HepG2 (cell line): Measurements from ENCODE around the gene NDUFB5. TPM values are rescaled to one million over a fixed set of nuclear protein-coding genes. Genes with fewer than 3 reads are reported as not detected.

ENCODE experiments used
- ATAC-seq: fragments of 200-7000 bp; cut with Tn5 transposase; 3 replicates; pipeline ENCODE4 v1.9.1; 2020; ENCODE audit warnings: mild to moderate bottlenecking, moderate library complexity
- BruUV-seq: library from RNA; stranded (reverse); fragments of 400-500 nt; replicated peaks from 2 replicates; lab custom pipeline; 2021; lab: Mats Ljungman, UMichigan
- CTCF ChIA-PET: fragments of 300-600 bp; formaldehyde crosslinking; extraction: SDS; loops from one replicate; lab custom pipeline; 2021; ENCODE audit warnings: low total read pairs, inconsistent platforms, low intra/inter-chr PET ratio; lab: Yijun Ruan, JAX
- POLR2A ChIA-PET: fragments of 350-600 bp; sonication (Branson Sonifier 250); formaldehyde crosslinking; loops from one replicate; lab custom pipeline; 2020; ENCODE audit warnings: antibody characterized with exemption, inconsistent platforms; lab: Yijun Ruan, JAX
- DNase-seq: peaks from one replicate; pipeline ENCODE4 v3.0.0-alpha.2; 2015; ENCODE audit warnings: low spot score
- FAIRE-seq: peaks from 3 replicates; lab custom pipeline; 2011; peaks lifted over from hg19 to GRCh38; lab: Jason Lieb, UNC
- H2AFZ ChIP-seq: one replicate; pipeline ENCODE4 v1.6.1; 2011; ENCODE audit warnings: low read length, inconsistent platforms
- H3K27ac ChIP-seq: fragments of 300-600 bp; 3 replicates; pipeline ENCODE4 v1.8.0; 2011; ENCODE audit warnings: mixed run types, mild to moderate bottlenecking, mixed read lengths, low read length, inconsistent platforms; ENCODE audit not compliant: insufficient read depth; ENCODE audit errors: extremely low read length
- H3K27me3 ChIP-seq, 2 experiments: fragments of 200-600 bp in 1 of 2; 2 replicates in 1 of 2; 3 replicates in 1 of 2; pipeline versions ENCODE4 v1.6.0 to v1.8.0; 2011; ENCODE audit warnings: low read length in 2 of 2, mild to moderate bottlenecking in 2 of 2, moderate library complexity in 2 of 2, inconsistent platforms in 1 of 2; ENCODE audit not compliant: insufficient read depth in 2 of 2, control insufficient read depth in 1 of 2
- H3K36me3 ChIP-seq, 2 experiments: fragments of 200-600 bp in 1 of 2; replicated peaks in 1 of 2; 2 replicates in 1 of 2; 3 replicates in 1 of 2; pipeline versions ENCODE4 v1.5.1 to v1.8.0; 2011; ENCODE audit warnings: low read length in 2 of 2, inconsistent platforms in 1 of 2; ENCODE audit not compliant: insufficient read depth in 2 of 2, control insufficient read depth in 1 of 2
- H3K4me1 ChIP-seq: 2 replicates; pipeline ENCODE4 v1.5.1; 2012; ENCODE audit warnings: low read length, inconsistent platforms; ENCODE audit not compliant: insufficient read depth
- H3K4me2 ChIP-seq: 2 replicates; pipeline ENCODE4 v1.6.0; 2011; ENCODE audit warnings: low read depth, low read length, inconsistent platforms
- H3K4me3 ChIP-seq, 3 experiments: fragments of 200-600 bp in 1 of 3; sonication (generic), shearing (Covaris generic) in 1 of 3; replicated peaks in 1 of 3; 2 replicates each; pipeline ENCODE4 v1.5.1; 2011 to 2016; ENCODE audit warnings: low read length in 3 of 3, inconsistent platforms in 2 of 3, low read depth in 2 of 3, mild to moderate bottlenecking in 2 of 3, control low read depth in 1 of 3, mixed read lengths in 1 of 3; ENCODE audit not compliant: insufficient read depth in 1 of 3
- H3K79me2 ChIP-seq: one replicate; pipeline ENCODE4 v1.6.1; 2011; ENCODE audit warnings: low read length, inconsistent platforms; ENCODE audit not compliant: insufficient read depth
- H3K9ac ChIP-seq: 2 replicates; pipeline ENCODE4 v1.6.0; 2011; ENCODE audit warnings: mild to moderate bottlenecking, low read depth, low read length, inconsistent platforms; ENCODE audit not compliant: insufficient read depth
- H3K9me3 ChIP-seq: 2 replicates; pipeline ENCODE4 v1.5.1; 2012; ENCODE audit warnings: mild to moderate bottlenecking, low read length
- H4K20me1 ChIP-seq: 2 replicates; pipeline ENCODE4 v1.6.0; 2011; ENCODE audit warnings: inconsistent platforms, mild to moderate bottlenecking, low read length, moderate library complexity; ENCODE audit not compliant: insufficient read depth
- DNMT3B ChIP-seq: conservative IDR thresholded peaks from 2 replicates; pipeline ENCODE4 v1.6.1; 2016; ENCODE audit warnings: missing biosample characterization, control low read depth
- ETV6 ChIP-seq: sonication (generic); formaldehyde crosslinking; conservative IDR thresholded peaks from 2 replicates; pipeline ENCODE4 v1.4.0; 2020; ENCODE audit warnings: missing genetic modification reagents
- FOXK2 ChIP-seq: fragments of 450-650 bp; IDR thresholded peaks from 2 replicates; pipeline ENCODE4 v1.6.1; 2016
- HOXA9 ChIP-seq: sonication (generic); formaldehyde crosslinking; IDR thresholded peaks from 2 replicates; pipeline ENCODE4 v1.8.1; 2022; ENCODE audit warnings: missing genetic modification reagents, mild to moderate bottlenecking, moderate library complexity, borderline replicate concordance
- RAD51 ChIP-seq: fragments of 450-650 bp; IDR thresholded peaks from 2 replicates; pipeline ENCODE4 v1.6.1; 2016; ENCODE audit warnings: borderline replicate concordance
- SMAD1 ChIP-seq: sonication (generic); formaldehyde crosslinking; IDR thresholded peaks from 2 replicates; pipeline ENCODE4 v1.4.0; 2020; ENCODE audit warnings: missing genetic modification reagents, low read depth, mild to moderate bottlenecking, borderline replicate concordance
- ZNF124 ChIP-seq: sonication (generic); formaldehyde crosslinking; IDR thresholded peaks from 2 replicates; pipeline ENCODE4 v1.4.0; 2020; ENCODE audit warnings: missing genetic modification reagents
- ZNF235 ChIP-seq: sonication (generic); formaldehyde crosslinking; IDR thresholded peaks from 2 replicates; pipeline ENCODE4 v1.8.1; 2023; ENCODE audit warnings: mild to moderate bottlenecking, missing genetic modification reagents, borderline replicate concordance
- ZNF605 ChIP-seq: sonication (generic); formaldehyde crosslinking; IDR thresholded peaks from 2 replicates; pipeline ENCODE4 v1.8.0; 2022; ENCODE audit warnings: mild to moderate bottlenecking, missing genetic modification reagents
- WGBS: methylation state at CpG from one replicate; pipeline ENCODE4 v1.1.6; 2017; ENCODE audit warnings: low lambda C conversion rate; 5-methylcytosine and 5-hydroxymethylcytosine counted together
- in situ Hi-C: cut with HindIII; loops from 2 replicates; pipeline ENCODE4 v1.10.0; 2017; ENCODE audit warnings: low pct_unique_long_range_greater_than_20kb; ENCODE audit not compliant: extremely low pct_ligation_motif_present
- intact Hi-C: fragments of 100-400 bp; cut with micrococcal nuclease; formaldehyde crosslinking; loops from one replicate; pipeline ENCODE4 v1.10.0; 2022; ENCODE audit not compliant: unreplicated experiment
- polyA plus RNA-seq, 8 experiments: library from polyadenylated mRNA; depleted of rRNA in 3 of 8; stranded (reverse) in 7 of 8; unstranded in 1 of 8; fragments of >200 nt; fragmentation: Illumina TruSeq in 4 of 8; extraction: Trizol in 4 of 8; gene quantifications; 2 replicates each; pipeline versions ENCODE4 v1.2.1 to v1.2.3, GENCODE V29; 2011 to 2016; ENCODE audit warnings: low read depth in 4 of 8, missing spikeins in 1 of 8, mixed read lengths in 1 of 8; ENCODE audit not compliant: insufficient read depth in 1 of 8
- total RNA-seq, 5 experiments: library from RNA; depleted of rRNA; stranded (reverse); fragments of >200 nt; fragmentation: Illumina TruSeq; extraction: Trizol; gene quantifications; 2 replicates each; pipeline ENCODE4 v1.2.3, GENCODE V29; 2016; ENCODE audit warnings: low read depth in 1 of 5
- TF ChIP-seq, protein P1 (sequence below): fragments of 450-650 bp; IDR thresholded peaks from 2 replicates; pipeline ENCODE4 v1.6.1; 2017; ENCODE audit warnings: mild to moderate bottlenecking
- TF ChIP-seq, protein P2 (sequence below): sonication (generic); formaldehyde crosslinking; IDR thresholded peaks from 2 replicates; pipeline ENCODE4 v1.4.0; 2020; ENCODE audit warnings: missing genetic modification reagents, borderline replicate concordance
- TF ChIP-seq, protein P3 (sequence below): sonication (generic); formaldehyde crosslinking; IDR thresholded peaks from 2 replicates; pipeline ENCODE4 v1.4.0; 2020; ENCODE audit warnings: missing genetic modification reagents
- TF ChIP-seq, protein P4 (sequence below): sonication (generic); formaldehyde crosslinking; IDR thresholded peaks from 2 replicates; pipeline ENCODE4 v1.5.1; 2020; ENCODE audit warnings: missing genetic modification reagents, mild to moderate bottlenecking, borderline replicate concordance
- TF ChIP-seq, protein P5 (sequence below), 2 experiments: fragments of 450-650 bp in 1 of 2; sonication (generic) in 1 of 2; formaldehyde crosslinking; IDR thresholded peaks; 2 replicates each; pipeline versions ENCODE4 v1.5.0 to v1.8.0; 2020 to 2022; ENCODE audit warnings: mild to moderate bottlenecking in 1 of 2, missing genetic modification reagents in 1 of 2

The NDUFB5 gene
- total and polyA plus RNA-seq, 2 of the 13 experiments (the other 11 are each of a cell fraction or from before 2014, with no cell fraction given) = 43.3 to 120 TPM

DNA sequence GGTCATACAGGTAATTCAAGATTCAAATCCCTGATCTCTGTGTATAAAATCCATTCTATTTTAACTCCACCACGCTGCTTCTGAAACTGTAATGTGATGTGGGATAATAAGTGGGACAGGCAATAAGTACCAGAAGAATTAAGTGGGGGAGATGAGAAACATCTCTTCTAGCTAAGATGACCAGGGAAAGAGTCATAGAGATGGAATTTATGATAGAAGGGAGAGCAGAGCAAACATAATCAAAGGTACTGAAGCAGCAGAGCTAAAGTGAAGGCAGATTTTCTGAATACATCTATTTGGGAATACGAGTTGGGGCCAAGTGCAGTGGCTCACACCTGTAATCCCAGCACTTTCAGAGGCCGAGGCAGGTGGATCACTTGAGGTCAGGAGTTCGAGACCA, 5.1 kb upstream of the NDUFB5 start:
- in situ Hi-C loops = no loop called here
- Histone ChIP-seq H2AFZ (no peak overlapping the region), H3K9ac (no peak overlapping the region), H3K27ac (no peak overlapping the region), H3K79me2 (peaks cover 22% of the 10 kb centered on the region), H3K27me3 (no peaks in the 10 kb centered on the region; a peak in 1 of 5 replicates), H3K4me1 (peaks cover 8% of the 10 kb centered on the region), H3K36me3 (peaks cover 4 to 69% of the 10 kb centered on the region in 2 experiments), H3K4me3 (no peak overlapping the region), H3K4me2 (no peak overlapping the region), H3K9me3 (no peaks in the 10 kb centered on the region), H4K20me1 (no peaks in the 10 kb centered on the region)
- intact Hi-C loops = no loop called here
- POLR2A ChIA-PET = no interaction called here
- DNase-seq (no peak), ATAC-seq (no peak), FAIRE-seq (no peak)
- BruUV-seq = no TSS peak
- TF ChIP-seq, protein P1, sequence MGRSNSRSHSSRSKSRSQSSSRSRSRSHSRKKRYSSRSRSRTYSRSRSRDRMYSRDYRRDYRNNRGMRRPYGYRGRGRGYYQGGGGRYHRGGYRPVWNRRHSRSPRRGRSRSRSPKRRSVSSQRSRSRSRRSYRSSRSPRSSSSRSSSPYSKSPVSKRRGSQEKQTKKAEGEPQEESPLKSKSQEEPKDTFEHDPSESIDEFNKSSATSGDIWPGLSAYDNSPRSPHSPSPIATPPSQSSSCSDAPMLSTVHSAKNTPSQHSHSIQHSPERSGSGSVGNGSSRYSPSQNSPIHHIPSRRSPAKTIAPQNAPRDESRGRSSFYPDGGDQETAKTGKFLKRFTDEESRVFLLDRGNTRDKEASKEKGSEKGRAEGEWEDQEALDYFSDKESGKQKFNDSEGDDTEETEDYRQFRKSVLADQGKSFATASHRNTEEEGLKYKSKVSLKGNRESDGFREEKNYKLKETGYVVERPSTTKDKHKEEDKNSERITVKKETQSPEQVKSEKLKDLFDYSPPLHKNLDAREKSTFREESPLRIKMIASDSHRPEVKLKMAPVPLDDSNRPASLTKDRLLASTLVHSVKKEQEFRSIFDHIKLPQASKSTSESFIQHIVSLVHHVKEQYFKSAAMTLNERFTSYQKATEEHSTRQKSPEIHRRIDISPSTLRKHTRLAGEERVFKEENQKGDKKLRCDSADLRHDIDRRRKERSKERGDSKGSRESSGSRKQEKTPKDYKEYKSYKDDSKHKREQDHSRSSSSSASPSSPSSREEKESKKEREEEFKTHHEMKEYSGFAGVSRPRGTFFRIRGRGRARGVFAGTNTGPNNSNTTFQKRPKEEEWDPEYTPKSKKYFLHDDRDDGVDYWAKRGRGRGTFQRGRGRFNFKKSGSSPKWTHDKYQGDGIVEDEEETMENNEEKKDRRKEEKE = no peak
- no peak for TF ChIP-seq HOXA9 (CRISPR knock-in tag)
- no peak for TF ChIP-seq ZNF605
- TF ChIP-seq ETV6 = no peak
- no peak for TF ChIP-seq ZNF124 (CRISPR knock-in tag)
- TF ChIP-seq, protein P2, sequence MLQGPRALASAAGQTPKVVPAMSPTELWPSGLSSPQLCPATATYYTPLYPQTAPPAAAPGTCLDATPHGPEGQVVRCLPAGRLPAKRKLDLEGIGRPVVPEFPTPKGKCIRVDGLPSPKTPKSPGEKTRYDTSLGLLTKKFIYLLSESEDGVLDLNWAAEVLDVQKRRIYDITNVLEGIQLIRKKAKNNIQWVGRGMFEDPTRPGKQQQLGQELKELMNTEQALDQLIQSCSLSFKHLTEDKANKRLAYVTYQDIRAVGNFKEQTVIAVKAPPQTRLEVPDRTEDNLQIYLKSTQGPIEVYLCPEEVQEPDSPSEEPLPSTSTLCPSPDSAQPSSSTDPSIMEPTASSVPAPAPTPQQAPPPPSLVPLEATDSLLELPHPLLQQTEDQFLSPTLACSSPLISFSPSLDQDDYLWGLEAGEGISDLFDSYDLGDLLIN = no peak
- TF ChIP-seq ZNF235 = no peak
- TF ChIP-seq RAD51 = no peak
- TF ChIP-seq DNMT3B (CRISPR knock-in tag) = no peak
- TF ChIP-seq, protein P3, sequence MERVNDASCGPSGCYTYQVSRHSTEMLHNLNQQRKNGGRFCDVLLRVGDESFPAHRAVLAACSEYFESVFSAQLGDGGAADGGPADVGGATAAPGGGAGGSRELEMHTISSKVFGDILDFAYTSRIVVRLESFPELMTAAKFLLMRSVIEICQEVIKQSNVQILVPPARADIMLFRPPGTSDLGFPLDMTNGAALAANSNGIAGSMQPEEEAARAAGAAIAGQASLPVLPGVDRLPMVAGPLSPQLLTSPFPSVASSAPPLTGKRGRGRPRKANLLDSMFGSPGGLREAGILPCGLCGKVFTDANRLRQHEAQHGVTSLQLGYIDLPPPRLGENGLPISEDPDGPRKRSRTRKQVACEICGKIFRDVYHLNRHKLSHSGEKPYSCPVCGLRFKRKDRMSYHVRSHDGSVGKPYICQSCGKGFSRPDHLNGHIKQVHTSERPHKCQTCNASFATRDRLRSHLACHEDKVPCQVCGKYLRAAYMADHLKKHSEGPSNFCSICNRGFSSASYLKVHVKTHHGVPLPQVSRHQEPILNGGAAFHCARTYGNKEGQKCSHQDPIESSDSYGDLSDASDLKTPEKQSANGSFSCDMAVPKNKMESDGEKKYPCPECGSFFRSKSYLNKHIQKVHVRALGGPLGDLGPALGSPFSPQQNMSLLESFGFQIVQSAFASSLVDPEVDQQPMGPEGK (CRISPR knock-in tag) = no peak
- TF ChIP-seq, protein P4, sequence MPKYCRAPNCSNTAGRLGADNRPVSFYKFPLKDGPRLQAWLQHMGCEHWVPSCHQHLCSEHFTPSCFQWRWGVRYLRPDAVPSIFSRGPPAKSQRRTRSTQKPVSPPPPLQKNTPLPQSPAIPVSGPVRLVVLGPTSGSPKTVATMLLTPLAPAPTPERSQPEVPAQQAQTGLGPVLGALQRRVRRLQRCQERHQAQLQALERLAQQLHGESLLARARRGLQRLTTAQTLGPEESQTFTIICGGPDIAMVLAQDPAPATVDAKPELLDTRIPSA (CRISPR knock-in tag) = no peak
- TF ChIP-seq, protein P5, sequence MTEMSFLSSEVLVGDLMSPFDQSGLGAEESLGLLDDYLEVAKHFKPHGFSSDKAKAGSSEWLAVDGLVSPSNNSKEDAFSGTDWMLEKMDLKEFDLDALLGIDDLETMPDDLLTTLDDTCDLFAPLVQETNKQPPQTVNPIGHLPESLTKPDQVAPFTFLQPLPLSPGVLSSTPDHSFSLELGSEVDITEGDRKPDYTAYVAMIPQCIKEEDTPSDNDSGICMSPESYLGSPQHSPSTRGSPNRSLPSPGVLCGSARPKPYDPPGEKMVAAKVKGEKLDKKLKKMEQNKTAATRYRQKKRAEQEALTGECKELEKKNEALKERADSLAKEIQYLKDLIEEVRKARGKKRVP (CRISPR knock-in tag; IDR thresholded peaks at IDR 0.05) = no peak
- TF ChIP-seq FOXK2 = no peak
- TF ChIP-seq SMAD1 (CRISPR knock-in tag) = no peak
- 98% methylated on average over 4 of the region's 4 CpGs for WGBS
- CTCF ChIA-PET = no interaction called here
